AG09309 (cell line): ENCODE measurements around the gene RIN3.
A peak's percentile ranks its signal among the peaks of the same experiment; 100 is the strongest.
"Not testable (repeated sequence)": the region's sequence is repeated elsewhere in the genome, so short reads cannot be mapped to it uniquely, and the experiment has no call there.

Experiments
- DNase-seq: peaks from one replicate; pipeline ENCODE4 v3.0.0-alpha.2; 2010; ENCODE audit warnings: low read depth
- H3K4me3 ChIP-seq: 2 replicates; pipeline ENCODE4 v1.5.1; 2011; ENCODE audit warnings: mild to moderate bottlenecking, low read depth, low read length, moderate library complexity; ENCODE audit not compliant: control insufficient read depth
- TF ChIP-seq, protein P1 (sequence below): IDR thresholded peaks from 2 replicates; pipeline ENCODE4 v1.5.1; 2011; ENCODE audit warnings: mild to moderate bottlenecking, low read depth, low read length, inconsistent platforms; ENCODE audit not compliant: insufficient read depth, control insufficient read depth; ENCODE audit errors: missing control alignments

The RIN3 gene

GRCh38 chr14:92527721-92528120 is 14.1 kb downstream of the RIN3 start:
- no peak overlapping the region for H3K4me3 ChIP-seq
- TF ChIP-seq, protein P1, sequence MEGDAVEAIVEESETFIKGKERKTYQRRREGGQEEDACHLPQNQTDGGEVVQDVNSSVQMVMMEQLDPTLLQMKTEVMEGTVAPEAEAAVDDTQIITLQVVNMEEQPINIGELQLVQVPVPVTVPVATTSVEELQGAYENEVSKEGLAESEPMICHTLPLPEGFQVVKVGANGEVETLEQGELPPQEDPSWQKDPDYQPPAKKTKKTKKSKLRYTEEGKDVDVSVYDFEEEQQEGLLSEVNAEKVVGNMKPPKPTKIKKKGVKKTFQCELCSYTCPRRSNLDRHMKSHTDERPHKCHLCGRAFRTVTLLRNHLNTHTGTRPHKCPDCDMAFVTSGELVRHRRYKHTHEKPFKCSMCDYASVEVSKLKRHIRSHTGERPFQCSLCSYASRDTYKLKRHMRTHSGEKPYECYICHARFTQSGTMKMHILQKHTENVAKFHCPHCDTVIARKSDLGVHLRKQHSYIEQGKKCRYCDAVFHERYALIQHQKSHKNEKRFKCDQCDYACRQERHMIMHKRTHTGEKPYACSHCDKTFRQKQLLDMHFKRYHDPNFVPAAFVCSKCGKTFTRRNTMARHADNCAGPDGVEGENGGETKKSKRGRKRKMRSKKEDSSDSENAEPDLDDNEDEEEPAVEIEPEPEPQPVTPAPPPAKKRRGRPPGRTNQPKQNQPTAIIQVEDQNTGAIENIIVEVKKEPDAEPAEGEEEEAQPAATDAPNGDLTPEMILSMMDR, result no peak
- DNase-seq, result no peak

GRCh38 chr14:92528486-92529100 is 15.0 kb downstream of the RIN3 start:
- no peak overlapping the region for H3K4me3 ChIP-seq
- TF ChIP-seq, protein P1, result no peak
- no peak for DNase-seq

- TF ChIP-seq, protein P1, result no peak
- no peak overlapping the region for H3K4me3 ChIP-seq
- DNase-seq, result no peak
Observed at GRCh38 chr14:92529903-92530302, 16.3 kb downstream of the RIN3 start.

GRCh38 chr14:92531106-92531873 is 17.7 kb downstream of the RIN3 start:
- no peak for DNase-seq
- no peak overlapping the region for H3K4me3 ChIP-seq
- TF ChIP-seq, protein P1, result no peak

DNA sequence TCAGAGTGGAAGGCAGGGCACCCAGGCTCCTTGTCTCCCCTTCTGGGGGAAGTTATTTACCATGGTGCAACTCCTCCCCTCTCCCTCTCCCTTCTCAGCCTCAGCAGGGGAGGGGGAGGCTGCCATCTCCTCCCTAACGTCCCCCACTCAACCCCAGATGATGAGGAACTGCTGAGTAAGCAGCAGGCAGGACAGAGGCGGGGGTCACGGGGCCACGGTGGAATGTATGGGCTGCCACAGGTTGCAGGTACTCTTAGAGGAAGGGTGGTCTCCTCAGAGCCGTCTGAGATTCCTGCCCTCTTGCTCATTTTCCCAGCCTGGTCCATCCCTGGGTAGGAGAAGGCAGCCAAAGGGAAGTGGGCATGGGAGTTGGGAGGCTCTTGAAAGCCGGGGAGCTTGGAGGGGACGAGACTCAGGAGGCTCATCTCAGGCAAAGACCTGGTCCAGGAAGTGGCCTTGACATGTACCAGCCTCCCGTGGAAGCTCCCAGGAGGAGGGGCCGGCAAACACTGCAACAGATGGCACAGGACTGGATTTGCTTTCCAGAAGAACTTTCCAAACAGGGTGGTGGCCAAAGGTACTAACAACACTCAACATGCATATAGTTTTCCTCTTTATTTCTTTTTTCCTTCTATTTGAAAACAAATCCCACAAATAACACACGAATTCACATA is 19.0 kb downstream of the RIN3 start:
- no peak overlapping the region for H3K4me3 ChIP-seq
- DNase-seq, result no peak
- TF ChIP-seq, protein P1, result no peak

DNA sequence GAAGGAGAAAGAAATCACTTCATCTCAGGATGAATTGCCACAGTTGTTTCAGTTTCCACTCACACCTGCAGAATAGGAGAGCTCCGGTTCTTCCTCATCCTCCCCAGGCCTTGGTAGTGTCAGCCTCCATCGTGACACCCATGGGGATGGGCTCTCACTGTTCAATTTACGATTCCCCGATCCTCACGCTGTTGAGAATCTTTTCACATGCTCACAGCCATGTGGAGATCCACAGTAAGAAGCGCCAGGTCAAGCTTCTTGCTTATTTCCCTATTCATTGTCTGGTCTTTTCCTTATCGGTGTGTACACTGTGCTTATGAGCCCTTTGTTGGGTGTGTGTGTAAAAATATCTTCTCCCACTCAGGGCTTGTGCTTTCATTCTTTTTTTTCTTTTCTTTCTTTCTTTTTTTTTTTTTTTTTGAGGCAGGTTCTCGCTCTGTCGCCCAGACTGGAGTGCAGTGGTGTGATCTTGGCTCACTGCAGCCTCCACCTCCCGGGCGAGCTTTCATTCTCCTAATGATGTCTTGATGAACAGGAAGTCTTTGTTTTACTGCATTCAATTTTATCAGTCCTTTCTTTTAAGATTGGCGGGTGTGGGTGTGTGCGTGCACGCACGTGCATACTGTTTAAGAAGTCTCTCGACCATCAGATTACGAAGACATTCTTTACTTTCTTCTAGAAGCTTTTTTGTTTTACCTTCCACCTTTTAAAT is 21.5 kb downstream of the RIN3 start:
- no peak overlapping the region for H3K4me3 ChIP-seq
- DNase-seq, result no peak
- TF ChIP-seq, protein P1, result no peak

GRCh38 chr14:92536231-92536630 is 22.6 kb downstream of the RIN3 start:
- not testable (repeated sequence) for H3K4me3 ChIP-seq
- DNase-seq, result peak; percentile 58
